Ovary (tissue), 9 donors: ENCODE measurements around the gene P2RX6. TPM values are rescaled to one million over a fixed set of nuclear protein-coding genes. Genes with fewer than 3 reads are reported as not detected.
"Not testable (repeated sequence)": the region's sequence is repeated elsewhere in the genome, so short reads cannot be mapped to it uniquely, and the experiment has no call there.

ENCODE experiments used
- DNase-seq, 5 donors: peaks; one replicate each; pipeline ENCODE4 v3.0.0-alpha.2; 2019 to 2020
- H3K27ac ChIP-seq, 2 donors: fragments of 200-600 bp; one replicate each; pipeline versions ENCODE4 v1.5.1 to v1.8.0; 2019 to 2022
- H3K27me3 ChIP-seq: fragments of 200-600 bp; one replicate; pipeline ENCODE4 v1.8.0; 2022
- H3K36me3 ChIP-seq: fragments of 200-600 bp; sonication (generic); one replicate; pipeline ENCODE4 v1.5.1; 2019
- H3K4me1 ChIP-seq: one replicate; pipeline ENCODE4 v1.8.1; 2013; ENCODE audit warnings: mild to moderate bottlenecking, moderate library complexity; ENCODE audit not compliant: insufficient read depth
- H3K4me3 ChIP-seq: fragments of 200-600 bp; sonication (generic); one replicate; pipeline ENCODE4 v1.5.1; 2017
- H3K9me3 ChIP-seq, 2 donors: fragments of 200-600 bp in 1 of 2; sonication (generic) in 1 of 2; one replicate each; pipeline versions ENCODE4 v1.5.1 to v1.8.1; 2013 to 2019; ENCODE audit warnings: mild to moderate bottlenecking in 1 of 2, moderate library complexity in 1 of 2
- CTCF ChIP-seq, 3 donors: fragments of 450-650 bp in 2 of 3; fragments of 200-600 bp in 1 of 3; IDR thresholded peaks; one replicate each; pipeline versions ENCODE4 v1.5.1 to v1.8.0; 2016 to 2022; ENCODE audit warnings: antibody characterized with exemption in 3 of 3, mild to moderate bottlenecking in 1 of 3
- EP300 ChIP-seq: sonication (generic); formaldehyde crosslinking; IDR thresholded peaks from one replicate; pipeline ENCODE4 v1.6.1; 2017; ENCODE audit warnings: antibody characterized with exemption
- POLR2A ChIP-seq: fragments of 450-650 bp; IDR thresholded peaks from one replicate; pipeline ENCODE4 v1.6.1; 2017; ENCODE audit warnings: antibody characterized with exemption, mild to moderate bottlenecking, moderate library complexity
- WGBS, 3 donors: extraction: QIAGEN DNeasy Blood & Tissue Kit in 1 of 3; methylation state at CpG; one replicate each; pipeline versions ENCODE4 v1.1.5 to v1.1.7; 2013 to 2017; 5-methylcytosine and 5-hydroxymethylcytosine counted together
- intact Hi-C, 4 donors: fragments of 100-400 bp; cut with DNase I; formaldehyde crosslinking; loops; one replicate each; pipeline versions ENCODE4 v1.11.0 to v1.15.1; 2022 to 2023
- polyA plus RNA-seq, 2 donors: library from polyadenylated mRNA; stranded (reverse); fragments of 200-250 nt in 1 of 2; fragments of 350-450 nt in 1 of 2; fragmentation: Illumina TruSeq in 1 of 2; extraction: RNeasy Lipid Tissue Mini Kit (QIAGEN cat#74804) in 1 of 2; gene quantifications; one replicate each; pipeline ENCODE4 v1.2.3, GENCODE V29; 2013 to 2014
- total RNA-seq, 7 donors: library from RNA; depleted of rRNA in 2 of 7; stranded (reverse); fragments of >200 nt in 2 of 7; fragmentation: NEBNext Ultra II Directional in 3 of 7; extraction: Animal tissue kit (Norgen Biotek cat#: 25700) in 3 of 7; gene quantifications; one replicate each; pipeline versions ENCODE4 v1.1.0 to v1.2.4, GENCODE V29; 2016 to 2023
- donor health status: DM: no; HTN: no; CAD: no; lungs with moderate emphysema.
- donor health status: DM: no; HTN: no; CAD: no.
- donor health status: Bipolar disorder and iron deficiency.
- donor health status: DM: yes; HTN: yes; CAD: no.
- donor health status: DM: no; HTN: no; CAD: no.
- donor health status: DM: yes; HTN: yes; CAD: no.

Gene P2RX6
- total and polyA plus RNA-seq, 9 donors = 0.47 to 1.6 (median 1.0) TPM

- no peak for DNase-seq
- intact Hi-C loops = no loop called here
- H3K36me3 ChIP-seq = no peaks in the 10 kb centered on the region
- no peaks in the 10 kb centered on the region for H3K27me3 ChIP-seq
- WGBS, 3 donors = 80 to 87% (median 84%) methylated on average over 12 to 17 of the region's 17 CpGs
- H3K4me3 ChIP-seq = no peak overlapping the region
- H3K27ac ChIP-seq = no peak overlapping the region
- no peak for TF ChIP-seq CTCF (IDR thresholded peaks at IDR 0.05)
- no peak for TF ChIP-seq POLR2A
- no peak for TF ChIP-seq EP300
- no peaks in the 10 kb centered on the region for H3K9me3 ChIP-seq
- no peaks in the 10 kb centered on the region for H3K4me1 ChIP-seq
Measured at GRCh38 chr22:21070690-21071615, 56.0 kb downstream of the P2RX6 start.

DNA sequence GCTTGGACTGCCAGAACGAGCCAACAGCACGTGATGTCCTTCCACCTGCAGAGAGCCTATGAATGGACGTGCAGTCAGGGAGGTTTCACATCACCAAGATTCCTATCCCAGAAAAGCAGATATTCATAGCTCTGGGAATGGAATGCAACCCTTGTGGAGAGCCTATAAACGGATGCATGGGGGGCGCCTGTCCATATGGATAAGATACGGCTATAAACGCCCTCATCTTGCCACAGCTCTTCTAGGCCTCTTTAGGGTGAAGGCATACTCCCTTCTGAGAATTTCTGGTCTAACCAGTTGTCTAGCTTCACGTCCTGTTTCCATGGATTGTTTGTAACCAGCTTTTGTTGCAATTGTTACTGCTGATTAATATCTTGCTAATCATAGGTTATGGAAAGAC lies 56.8 kb downstream of the P2RX6 start:
- DNase-seq, H3K27me3 ChIP-seq, H3K4me1 ChIP-seq, intact Hi-C loops, H3K36me3 ChIP-seq, H3K9me3 ChIP-seq, H3K27ac ChIP-seq, H3K4me3 ChIP-seq: not testable (repeated sequence)
- WGBS, 3 donors = 72 to 87% (median 85%) methylated on average over 8 of the region's 8 CpGs

GRCh38 chr22:21073023-21073422 lies 58.1 kb downstream of the P2RX6 start:
- Histone ChIP-seq H3K36me3 (no peaks in the 10 kb centered on the region), H3K9me3 (no peaks in the 10 kb centered on the region), H3K27ac (no peak overlapping the region), H3K27me3 (no peaks in the 10 kb centered on the region), H3K4me3 (no peak overlapping the region), H3K4me1 (no peaks in the 10 kb centered on the region)
- intact Hi-C loops = no loop called here
- 85 to 94% (median 88%) methylated on average over 3 of the region's 3 CpGs for WGBS, 3 donors
- no peak for DNase-seq
- TF ChIP-seq CTCF (IDR thresholded peaks at IDR 0.05) (no peak), POLR2A (no peak), EP300 (no peak)

- Histone ChIP-seq H3K9me3 (no peaks in the 10 kb centered on the region), H3K27ac (no peak overlapping the region), H3K27me3 (no peaks in the 10 kb centered on the region), H3K4me3 (no peak overlapping the region), H3K36me3 (no peaks in the 10 kb centered on the region), H3K4me1 (no peaks in the 10 kb centered on the region)
- intact Hi-C loops = no loop called here
- TF ChIP-seq POLR2A (no peak), EP300 (no peak), CTCF (IDR thresholded peaks at IDR 0.05) (no peak)
- no peak for DNase-seq
- 92 to 95% (median 93%) methylated on average over 5 of the region's 5 CpGs for WGBS, 3 donors
Measured at GRCh38 chr22:21073482-21073881, 58.5 kb downstream of the P2RX6 start.

DNA sequence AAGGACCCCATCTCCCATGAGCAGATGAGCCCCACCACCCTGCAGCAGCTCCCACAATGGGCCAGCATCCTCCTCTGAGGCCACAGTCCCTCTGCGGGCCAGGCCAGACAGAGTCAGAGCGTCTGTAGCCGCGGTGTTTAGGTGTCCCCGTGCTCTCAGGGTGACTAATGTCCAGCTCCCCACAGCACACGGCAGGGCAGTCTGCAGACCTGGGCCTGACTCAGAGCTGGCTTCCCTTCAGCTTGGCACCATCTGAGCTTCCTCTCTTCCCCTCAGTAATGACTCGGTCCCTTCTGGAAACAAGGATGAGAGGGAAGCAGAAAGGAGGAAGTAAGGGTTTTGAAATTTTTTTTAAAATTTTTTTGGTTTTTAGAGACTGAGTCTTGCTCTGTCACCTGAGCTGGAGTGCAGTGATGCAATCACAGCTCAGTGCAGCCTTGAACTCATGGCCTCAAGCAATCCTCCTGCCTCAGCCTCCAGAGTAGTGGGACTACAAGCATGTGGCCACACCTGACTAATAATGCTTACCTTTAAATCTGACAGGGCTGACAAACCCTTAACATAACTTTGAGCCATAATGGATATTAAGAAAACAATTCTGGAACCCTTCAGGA lies 59.2 kb downstream of the P2RX6 start:
- Histone ChIP-seq H3K27ac (no peak overlapping the region), H3K36me3 (no peaks in the 10 kb centered on the region), H3K9me3 (no peaks in the 10 kb centered on the region), H3K4me3 (no peak overlapping the region), H3K27me3 (no peaks in the 10 kb centered on the region), H3K4me1 (no peaks in the 10 kb centered on the region)
- intact Hi-C loops = no loop called here
- TF ChIP-seq POLR2A (no peak), EP300 (no peak), CTCF (IDR thresholded peaks at IDR 0.05) (no peak)
- 59 to 74% (median 62%) methylated on average over 7 of the region's 7 CpGs for WGBS, 3 donors
- DNase-seq = no peak
